NCI-H345 treated with DMSO at 0.1 percent for 48 hours (cell line): ENCODE measurements around the gene RNFT2.

ENCODE experiments used
- DNase-seq: peaks from one replicate; lab custom pipeline; 2025; ENCODE audit not compliant: unreplicated experiment; lab: John Stamatoyannopoulos, UW

RNFT2 gene

DNA sequence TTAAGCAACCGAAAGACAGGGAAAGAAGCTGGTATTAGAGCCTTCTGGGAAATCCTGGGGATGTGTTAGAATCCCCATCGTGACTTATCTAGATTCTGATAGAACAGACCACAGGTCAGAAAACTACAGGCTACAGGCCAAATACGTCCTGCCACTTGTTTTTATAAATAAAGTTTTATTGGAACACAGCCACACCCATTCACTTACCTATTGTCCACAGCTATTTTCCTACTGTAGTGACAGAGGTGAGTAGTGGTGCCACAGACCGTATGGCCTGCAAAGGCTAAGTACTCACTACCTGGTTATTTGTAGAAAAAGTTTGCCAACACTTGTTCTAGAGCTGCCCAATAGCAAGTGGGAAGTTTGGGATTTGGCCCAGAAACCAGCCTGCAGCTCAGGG, 89.3 kb downstream of the RNFT2 start:
- DNase-seq, result no peak

DNA sequence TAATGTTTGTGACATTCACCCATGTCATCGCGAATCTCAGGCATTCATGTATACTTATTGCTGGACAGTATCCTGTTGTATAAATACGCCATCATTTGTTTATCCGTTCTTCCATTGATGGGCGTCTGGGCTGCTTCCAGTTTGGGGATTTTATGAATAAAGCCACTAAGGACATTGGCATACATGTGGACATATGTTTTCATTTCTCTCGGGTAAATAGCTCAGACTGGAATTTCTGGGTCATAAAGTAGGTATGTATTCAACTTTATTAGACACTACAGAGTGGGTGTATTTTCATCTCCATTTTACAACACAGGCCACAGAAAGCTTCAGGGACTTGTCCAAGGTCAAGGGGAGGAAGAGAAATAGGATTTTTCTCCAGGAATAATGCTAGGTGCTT, 94.2 kb downstream of the RNFT2 start:
- DNase-seq, result no peak

- no peak for DNase-seq
These were observed 95.4 kb downstream of the RNFT2 start for GRCh38 chr12:116833474-116833873.

GRCh38 chr12:116835484-116835883, 97.4 kb downstream of the RNFT2 start:
- DNase-seq, result no peak

- DNase-seq, result no peak
These were observed 99.0 kb downstream of the RNFT2 start for GRCh38 chr12:116837097-116837496.

- DNase-seq, result no peak
These were observed 100.2 kb downstream of the RNFT2 start for GRCh38 chr12:116838365-116838764.

- no peak for DNase-seq
These were observed 101.2 kb downstream of the RNFT2 start for GRCh38 chr12:116839287-116839830.

DNA sequence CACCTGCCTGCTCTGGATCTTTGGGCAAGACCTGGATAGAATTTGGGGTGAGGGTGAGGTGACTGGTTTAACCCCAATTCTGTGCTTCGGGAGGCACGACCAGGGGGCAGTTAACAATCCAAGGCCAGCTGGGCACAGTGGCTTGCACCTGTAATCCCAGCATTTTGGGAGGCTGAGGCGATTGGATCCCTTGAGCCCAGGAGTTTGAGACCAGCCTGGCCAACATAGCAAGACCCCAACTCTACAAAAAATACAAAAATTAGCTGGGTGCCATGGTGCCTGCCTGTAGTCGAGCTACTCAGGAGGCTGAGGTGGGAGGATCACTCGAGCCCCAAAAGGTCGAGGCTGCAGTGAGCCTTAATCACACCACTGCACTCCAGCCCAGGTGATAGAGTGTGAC, 105.0 kb downstream of the RNFT2 start:
- no peak for DNase-seq

DNA sequence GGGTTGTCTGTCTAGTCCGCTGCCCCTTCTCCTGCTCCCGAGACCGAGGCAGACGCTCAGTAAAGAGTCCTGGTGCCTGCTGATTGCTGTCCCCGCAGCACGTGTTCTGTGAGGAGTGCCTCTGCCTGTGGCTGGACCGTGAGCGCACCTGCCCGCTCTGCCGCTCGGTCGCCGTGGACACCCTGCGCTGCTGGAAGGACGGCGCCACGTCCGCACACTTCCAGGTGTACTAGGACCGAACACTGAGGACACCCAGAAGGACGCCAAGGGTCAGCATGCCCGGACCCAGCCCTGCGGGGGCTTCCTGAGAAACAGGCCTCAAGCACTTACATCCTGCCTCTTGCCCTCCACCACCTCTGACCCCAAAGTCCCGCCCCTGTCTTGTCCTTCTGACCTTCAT, 111.1 kb downstream of the RNFT2 start:
- no peak for DNase-seq

DNA sequence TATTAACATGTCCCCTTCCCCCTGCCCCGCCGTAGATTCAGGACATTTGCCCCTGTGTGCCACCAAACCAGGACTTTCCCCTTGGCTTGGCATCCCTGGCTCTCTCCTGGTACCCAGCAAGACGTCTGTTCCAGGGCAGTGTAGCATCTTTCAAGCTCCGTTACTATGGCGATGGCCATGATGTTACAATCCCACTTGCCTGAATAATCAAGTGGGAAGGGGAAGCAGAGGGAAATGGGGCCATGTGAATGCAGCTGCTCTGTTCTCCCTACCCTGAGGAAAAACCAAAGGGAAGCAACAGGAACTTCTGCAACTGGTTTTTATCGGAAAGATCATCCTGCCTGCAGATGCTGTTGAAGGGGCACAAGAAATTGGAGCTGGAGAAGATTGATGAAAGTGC, 114.2 kb downstream of the RNFT2 start:
- no peak for DNase-seq

GRCh38 chr12:116853507-116853906, 115.4 kb downstream of the RNFT2 start:
- DNase-seq, result no peak

- no peak for DNase-seq
These were observed 117.8 kb downstream of the RNFT2 start for GRCh38 chr12:116855744-116856470.

- DNase-seq, result no peak
These were observed 118.6 kb downstream of the RNFT2 start for GRCh38 chr12:116856729-116857128.

GRCh38 chr12:116859079-116859478, 121.0 kb downstream of the RNFT2 start:
- DNase-seq, result no peak

GRCh38 chr12:116860263-116860662, 122.1 kb downstream of the RNFT2 start:
- no peak for DNase-seq

GRCh38 chr12:116861320-116861719, 123.2 kb downstream of the RNFT2 start:
- DNase-seq, result no peak

GRCh38 chr12:116862167-116862566, 124.1 kb downstream of the RNFT2 start:
- no peak for DNase-seq

GRCh38 chr12:116863275-116863767, 125.2 kb downstream of the RNFT2 start:
- DNase-seq, result no peak

DNA sequence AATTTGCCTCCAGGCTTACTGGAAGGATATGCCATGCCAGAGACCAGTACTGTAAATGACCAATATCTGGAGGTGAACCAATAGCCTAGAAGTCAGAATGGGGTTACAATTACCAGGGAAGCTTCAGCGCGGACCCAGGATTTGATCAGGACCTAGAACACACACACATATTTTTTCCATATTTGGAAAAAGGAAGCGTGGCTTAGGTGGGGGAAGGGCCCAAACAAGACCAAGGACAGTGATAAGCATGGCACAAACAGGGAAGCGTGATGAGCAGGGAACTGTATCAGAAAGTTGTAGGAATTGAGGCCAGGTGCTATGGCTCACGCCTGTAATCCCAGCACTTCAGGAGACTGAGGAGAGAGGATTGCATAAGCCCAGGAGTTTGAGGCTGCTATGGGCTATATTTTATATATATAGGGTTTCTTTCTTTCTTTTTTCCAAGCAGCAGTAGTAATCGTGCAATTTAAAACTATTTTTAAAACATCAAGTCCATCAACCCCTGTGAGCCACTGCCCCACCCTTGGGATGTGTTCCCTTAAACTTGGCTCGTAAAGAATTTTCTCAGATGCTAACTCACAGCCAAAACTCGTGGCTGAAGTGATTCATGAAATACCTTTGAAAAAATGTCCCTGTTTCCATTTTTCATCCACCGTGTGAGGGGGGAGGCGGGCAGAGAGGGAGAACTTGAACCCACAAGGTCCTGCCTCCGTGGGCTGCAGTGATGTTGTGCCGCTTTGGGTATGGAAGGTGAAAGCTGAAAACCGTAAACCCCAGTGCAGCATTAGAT, 126.5 kb downstream of the RNFT2 start:
- DNase-seq, result no peak

- DNase-seq, result no peak
These were observed 129.4 kb downstream of the RNFT2 start for GRCh38 chr12:116867523-116867922.

- DNase-seq, result no peak
These were observed 132.2 kb downstream of the RNFT2 start for GRCh38 chr12:116870306-116870705.
